GM23338 (cell line): ENCODE results near the gene DPH6. TPM values are rescaled to one million over a fixed set of nuclear protein-coding genes. Genes with fewer than 3 reads are reported as not detected.

ENCODE experiments used
- ATAC-seq: fragments of 200-7000 bp; cut with Tn5 transposase; 3 replicates; pipeline ENCODE4 v1.9.1; 2020
- DNase-seq: peaks from one replicate; pipeline ENCODE4 v3.0.0-alpha.2; 2015; ENCODE audit warnings: low spot score
- H2AFZ ChIP-seq: fragments of 200-600 bp; sonication (generic); 2 replicates; pipeline ENCODE4 v1.8.0; 2016; ENCODE audit warnings: antibody characterized with exemption, mild to moderate bottlenecking, moderate library complexity
- H3F3A ChIP-seq: fragments of 200-600 bp; sonication (generic); replicated peaks from 2 replicates; pipeline ENCODE4 v1.8.0; 2017; ENCODE audit warnings: antibody characterized with exemption, mixed run types, low read depth
- H3K27ac ChIP-seq: fragments of 200-600 bp; sonication (generic); 2 replicates; pipeline ENCODE4 v1.6.1; 2016; ENCODE audit warnings: low read depth
- H3K27me3 ChIP-seq: fragments of 200-600 bp; sonication (generic); 2 replicates; pipeline ENCODE4 v1.8.0; 2016; ENCODE audit warnings: mild to moderate bottlenecking, mixed run types, moderate library complexity; ENCODE audit not compliant: insufficient read depth
- H3K36me3 ChIP-seq: fragments of 200-600 bp; sonication (generic); 2 replicates; pipeline ENCODE4 v1.8.0; 2016; ENCODE audit warnings: mild to moderate bottlenecking; ENCODE audit not compliant: insufficient read depth
- H3K4me1 ChIP-seq: fragments of 200-600 bp; sonication (generic); 2 replicates; pipeline ENCODE4 v1.8.0; 2016; ENCODE audit warnings: mild to moderate bottlenecking, moderate library complexity; ENCODE audit not compliant: insufficient read depth
- H3K4me2 ChIP-seq: fragments of 200-600 bp; sonication (generic); 2 replicates; pipeline ENCODE4 v1.7.1; 2017; ENCODE audit warnings: mixed run types
- H3K4me3 ChIP-seq: fragments of 200-600 bp; sonication (generic); 2 replicates; pipeline ENCODE4 v1.6.1; 2016; ENCODE audit warnings: mixed run types
- H3K79me2 ChIP-seq: fragments of 200-600 bp; sonication (generic); replicated peaks from 2 replicates; pipeline ENCODE4 v1.8.0; 2017; ENCODE audit warnings: mild to moderate bottlenecking; ENCODE audit not compliant: insufficient read depth
- H3K9me2 ChIP-seq: fragments of 200-600 bp; sonication (generic); 2 replicates; pipeline ENCODE4 v1.8.0; 2017; ENCODE audit not compliant: insufficient read depth
- H4K20me1 ChIP-seq: fragments of 200-600 bp; sonication (generic); replicated peaks from 2 replicates; pipeline ENCODE4 v1.8.0; 2017; ENCODE audit warnings: mild to moderate bottlenecking; ENCODE audit not compliant: insufficient read depth
- H3K27ac Mint-ChIP-seq: 2 replicates; pipeline ENCODE4 v1.8.0; 2020; ENCODE audit warnings: inconsistent platforms, mild to moderate bottlenecking, moderate library complexity, mixed read lengths
- H3K27me3 Mint-ChIP-seq: 3 replicates; pipeline ENCODE4 v1.8.0; 2022; ENCODE audit warnings: low read depth, mild to moderate bottlenecking, moderate library complexity, mixed read lengths, inconsistent platforms; ENCODE audit not compliant: insufficient read depth, poor library complexity
- H3K36me3 Mint-ChIP-seq: 3 replicates; pipeline ENCODE4 v1.8.0; 2021; ENCODE audit warnings: low read depth, mild to moderate bottlenecking, inconsistent platforms, moderate library complexity, mixed read lengths
- H3K4me1 Mint-ChIP-seq: 3 replicates; pipeline ENCODE4 v1.8.0; 2020; ENCODE audit warnings: mild to moderate bottlenecking, inconsistent platforms, mixed read lengths
- H3K4me3 Mint-ChIP-seq: 3 replicates; pipeline ENCODE4 v1.8.0; 2021; ENCODE audit warnings: moderate library complexity, mild to moderate bottlenecking, inconsistent platforms, mixed read lengths
- H3K9me3 Mint-ChIP-seq: 3 replicates; pipeline ENCODE4 v1.8.0; 2020; ENCODE audit warnings: moderate library complexity, mild to moderate bottlenecking, inconsistent platforms, mixed read lengths
- EZH2 ChIP-seq: fragments of 200-600 bp; sonication (generic); IDR thresholded peaks from one replicate; pipeline ENCODE4 v1.8.0; 2017; ENCODE audit warnings: antibody characterized with exemption, mild to moderate bottlenecking, low read depth; ENCODE audit not compliant: unreplicated experiment
- EZH2phosphoT487 ChIP-seq: fragments of 200-600 bp; sonication (generic); IDR thresholded peaks from one replicate; pipeline ENCODE4 v1.8.1; 2018; ENCODE audit warnings: antibody characterized with exemption; ENCODE audit not compliant: unreplicated experiment
- NANOG ChIP-seq: IDR thresholded peaks from 2 replicates; pipeline ENCODE4 v1.6.1; 2016; ENCODE audit warnings: antibody characterized with exemption, borderline replicate concordance
- POLR2AphosphoS5 ChIP-seq: IDR thresholded peaks from 2 replicates; pipeline ENCODE4 v1.6.1; 2016; ENCODE audit warnings: antibody characterized with exemption, low read depth
- REST ChIP-seq: IDR thresholded peaks from one replicate; pipeline ENCODE4 v1.6.1; 2018; ENCODE audit warnings: antibody characterized with exemption; ENCODE audit not compliant: unreplicated experiment
- ZNF331 ChIP-seq: fragments of 250-450 bp; sonication (Bioruptor Pico); IDR thresholded peaks from 2 replicates; pipeline ENCODE4 v1.5.0; 2020; ENCODE audit warnings: low read depth, mild to moderate bottlenecking, moderate library complexity
- ZNF462 ChIP-seq: fragments of 250-450 bp; sonication (Bioruptor Pico); IDR thresholded peaks from 2 replicates; pipeline ENCODE4 v1.5.0; 2020; ENCODE audit warnings: mild to moderate bottlenecking, moderate library complexity
- polyA plus RNA-seq: library from polyadenylated mRNA; unstranded; fragments of >200 nt; fragmentation: Nextera tagmentation; extraction: Ambion mirVana; gene quantifications from 2 replicates; pipeline ENCODE4 v1.2.1, GENCODE V29; 2016
- total RNA-seq: library from RNA; depleted of rRNA; stranded (reverse); fragments of >200 nt; shearing (Covaris generic); gene quantifications from 2 replicates; pipeline ENCODE4 v1.2.3, GENCODE V29; 2014
- TF ChIP-seq, protein P1 (sequence below), 2 experiments: fragments of 200-600 bp in 1 of 2; sonication (generic) in 1 of 2; conservative IDR thresholded peaks; 2 replicates each; pipeline versions ENCODE4 v1.5.1 to v1.6.1; 2016 to 2017; ENCODE audit warnings: antibody characterized with exemption in 2 of 2, low read depth in 2 of 2, mild to moderate bottlenecking in 2 of 2, moderate library complexity in 1 of 2

DPH6 gene
- total and polyA plus RNA-seq, 2 experiments from 2014 or later, result 37.9 to 46.9 TPM

GRCh38 chr15:35436422-35436821 is 109.5 kb downstream of the DPH6 start (continued):
- no peak for TF ChIP-seq NANOG
- no peak for TF ChIP-seq REST
- TF ChIP-seq ZNF331 (CRISPR knock-in tag), result no peak

DNA sequence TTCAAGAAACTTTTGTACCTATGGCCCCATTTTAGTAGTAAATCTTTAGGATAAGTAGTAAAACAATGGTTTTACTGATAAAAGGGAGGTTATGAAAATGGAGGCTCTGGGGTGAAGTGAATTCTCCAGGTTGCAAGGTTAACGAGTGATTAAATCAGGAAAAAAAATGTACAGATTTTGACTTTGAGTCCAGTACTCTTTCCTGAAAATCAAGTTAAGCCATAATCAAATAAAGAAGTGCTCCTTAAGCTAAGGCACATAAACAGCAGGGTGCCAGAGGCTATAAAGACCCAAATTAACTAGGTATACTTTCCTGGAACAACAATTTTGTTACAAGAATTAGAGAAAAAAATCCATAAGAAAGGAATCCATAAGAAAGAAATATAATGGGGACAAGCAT is 114.7 kb downstream of the DPH6 start:
- H3K9me3 Mint-ChIP-seq, result peaks cover 13% of the 10 kb centered on the region
- H3K4me2 ChIP-seq, result no peak overlapping the region
- DNase-seq, result no peak
- no peaks in the 10 kb centered on the region for H3K27me3 Mint-ChIP-seq
- H3K27ac ChIP-seq, result no peak overlapping the region
- no peaks in the 10 kb centered on the region for H3K36me3 ChIP-seq
- H3K4me3 Mint-ChIP-seq, result no peak overlapping the region
- H3F3A ChIP-seq, result no peaks in the 10 kb centered on the region
- H3K4me3 ChIP-seq, result no peak overlapping the region
- no peak overlapping the region for H2AFZ ChIP-seq
- H3K36me3 Mint-ChIP-seq, result peaks cover 14% of the 10 kb centered on the region; the same call in 2 of the 3 replicates
- no peak for TF ChIP-seq POLR2AphosphoS5
- no peak for TF ChIP-seq EZH2
- TF ChIP-seq, protein P1, sequence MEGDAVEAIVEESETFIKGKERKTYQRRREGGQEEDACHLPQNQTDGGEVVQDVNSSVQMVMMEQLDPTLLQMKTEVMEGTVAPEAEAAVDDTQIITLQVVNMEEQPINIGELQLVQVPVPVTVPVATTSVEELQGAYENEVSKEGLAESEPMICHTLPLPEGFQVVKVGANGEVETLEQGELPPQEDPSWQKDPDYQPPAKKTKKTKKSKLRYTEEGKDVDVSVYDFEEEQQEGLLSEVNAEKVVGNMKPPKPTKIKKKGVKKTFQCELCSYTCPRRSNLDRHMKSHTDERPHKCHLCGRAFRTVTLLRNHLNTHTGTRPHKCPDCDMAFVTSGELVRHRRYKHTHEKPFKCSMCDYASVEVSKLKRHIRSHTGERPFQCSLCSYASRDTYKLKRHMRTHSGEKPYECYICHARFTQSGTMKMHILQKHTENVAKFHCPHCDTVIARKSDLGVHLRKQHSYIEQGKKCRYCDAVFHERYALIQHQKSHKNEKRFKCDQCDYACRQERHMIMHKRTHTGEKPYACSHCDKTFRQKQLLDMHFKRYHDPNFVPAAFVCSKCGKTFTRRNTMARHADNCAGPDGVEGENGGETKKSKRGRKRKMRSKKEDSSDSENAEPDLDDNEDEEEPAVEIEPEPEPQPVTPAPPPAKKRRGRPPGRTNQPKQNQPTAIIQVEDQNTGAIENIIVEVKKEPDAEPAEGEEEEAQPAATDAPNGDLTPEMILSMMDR (conservative IDR thresholded peaks at IDR 0.05; ENCODE audit: low read depth in 2 of 2), result no peak
- TF ChIP-seq EZH2phosphoT487, result no peak
- TF ChIP-seq ZNF462 (CRISPR knock-in tag), result no peak
- no peaks in the 10 kb centered on the region for H3K27me3 ChIP-seq
- H3K9me2 ChIP-seq, result no peaks in the 10 kb centered on the region
- H3K4me1 Mint-ChIP-seq, result peaks cover 6% of the 10 kb centered on the region; the same call in 2 of the 3 replicates
- H4K20me1 ChIP-seq, result no peaks in the 10 kb centered on the region
- no peaks in the 10 kb centered on the region for H3K79me2 ChIP-seq
- no peak for ATAC-seq
- no peak overlapping the region for H3K27ac Mint-ChIP-seq
- H3K4me1 ChIP-seq, result no peaks in the 10 kb centered on the region
